Measurements from ENCODE around the gene FAM72D.
"Not testable (repeated sequence)": the region's sequence is repeated elsewhere in the genome, so short reads cannot be mapped to it uniquely, and the experiment has no call there.

FAM72D gene

DNA sequence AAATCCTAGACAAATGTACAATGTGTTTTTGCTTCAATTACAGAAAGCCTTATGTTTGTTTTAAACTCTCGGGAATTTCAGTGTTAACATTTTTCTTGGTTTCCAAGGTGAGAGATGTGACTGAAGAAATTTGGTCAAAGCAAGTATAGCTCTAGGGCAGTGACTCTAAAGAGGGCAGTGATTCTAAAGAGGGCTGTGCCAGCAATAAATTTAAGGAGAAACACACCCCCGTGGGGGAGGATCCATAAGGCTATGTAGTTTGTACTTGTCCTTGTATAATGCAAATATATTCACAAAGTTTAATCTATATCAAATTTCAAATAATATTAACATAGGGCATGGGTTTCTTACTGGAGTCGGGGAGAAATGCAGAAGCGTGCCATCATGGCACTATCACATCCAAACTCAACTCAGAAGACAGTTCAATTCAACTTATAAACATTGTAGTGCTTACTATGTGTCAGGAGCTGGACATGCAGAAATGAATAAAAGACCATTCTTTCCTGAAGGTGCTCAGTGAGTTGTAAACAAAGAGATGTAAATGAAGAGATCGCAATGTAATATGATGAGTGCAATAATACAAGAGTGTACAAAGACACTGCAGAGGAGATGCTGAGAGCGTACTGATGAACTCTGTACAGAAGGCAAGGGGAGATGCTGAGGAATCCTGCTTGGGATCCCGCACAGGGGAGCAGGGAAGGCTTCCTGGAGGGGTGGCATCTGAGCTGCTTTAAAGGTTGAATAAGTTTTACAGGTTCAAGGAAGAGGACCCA is 13.1 kb upstream of the FAM72D start:
- not testable (repeated sequence) for DNase-seq (ENCODE audit: low read depth in 2 of 2)

DNA sequence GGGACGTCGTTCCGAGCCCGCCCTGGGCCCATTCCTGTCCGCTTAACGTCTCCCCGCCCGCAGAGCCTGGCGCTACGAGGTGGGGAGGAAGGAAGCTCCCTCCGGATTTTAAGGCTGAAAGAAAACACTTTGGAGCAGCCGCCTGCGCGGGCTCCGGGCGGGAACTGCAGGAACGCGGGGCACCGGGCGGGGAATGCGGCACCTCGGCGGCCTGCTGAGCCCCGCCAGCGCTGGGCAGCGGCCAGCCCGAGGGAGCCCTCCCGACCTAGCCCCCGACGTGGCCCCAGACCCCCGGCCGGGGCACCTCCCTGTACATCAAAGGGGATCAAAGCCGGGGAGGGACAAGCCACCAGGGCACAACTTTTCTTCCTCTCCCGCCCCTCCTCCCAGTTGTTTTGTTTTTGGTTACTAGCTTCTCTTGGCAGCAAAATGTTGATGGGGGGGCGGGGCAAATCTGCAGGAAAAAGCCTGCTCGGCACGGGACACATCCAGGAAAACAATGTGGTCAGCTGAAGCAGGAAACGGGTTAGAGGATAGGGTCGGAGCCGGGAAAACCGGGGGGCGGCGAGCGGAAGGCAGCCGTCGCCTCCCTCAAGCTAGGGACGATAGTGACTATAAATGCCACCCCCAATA is 2.1 kb upstream of the FAM72D start:
- peak in 1 of 2 donors; percentile 3 for DNase-seq (ENCODE audit: low read depth in 2 of 2)

DNA sequence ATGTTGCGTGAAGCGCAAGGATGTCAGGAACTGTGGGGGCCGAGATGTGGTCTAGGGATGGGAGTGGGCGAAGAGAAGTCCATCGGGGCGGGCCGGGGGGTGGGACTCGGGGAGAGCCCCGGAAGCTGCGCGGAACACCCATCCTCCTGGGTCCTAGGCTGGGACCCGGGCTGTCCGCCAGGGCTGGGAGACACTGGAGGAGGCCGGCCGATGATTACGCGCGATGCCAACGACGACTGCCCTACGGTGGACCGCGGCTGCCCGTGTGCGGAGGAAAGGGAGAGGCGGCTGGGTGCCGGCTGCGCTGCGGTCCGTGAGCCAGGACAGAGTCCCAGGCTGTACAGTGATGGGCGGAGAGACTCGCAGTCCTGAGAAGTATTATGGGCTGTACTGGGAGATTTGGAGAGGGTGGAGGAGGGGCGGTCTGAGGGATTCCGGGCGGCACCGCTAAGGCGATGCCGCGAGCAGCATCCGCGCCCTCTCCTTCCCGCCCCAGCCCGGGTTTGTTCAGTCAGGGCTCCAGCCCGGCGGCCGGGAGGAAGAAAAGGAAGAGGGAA is 1.0 kb upstream of the FAM72D start:
- DNase-seq (ENCODE audit: low read depth in 2 of 2): peak in 1 of 2 donors; percentile 0

DNA sequence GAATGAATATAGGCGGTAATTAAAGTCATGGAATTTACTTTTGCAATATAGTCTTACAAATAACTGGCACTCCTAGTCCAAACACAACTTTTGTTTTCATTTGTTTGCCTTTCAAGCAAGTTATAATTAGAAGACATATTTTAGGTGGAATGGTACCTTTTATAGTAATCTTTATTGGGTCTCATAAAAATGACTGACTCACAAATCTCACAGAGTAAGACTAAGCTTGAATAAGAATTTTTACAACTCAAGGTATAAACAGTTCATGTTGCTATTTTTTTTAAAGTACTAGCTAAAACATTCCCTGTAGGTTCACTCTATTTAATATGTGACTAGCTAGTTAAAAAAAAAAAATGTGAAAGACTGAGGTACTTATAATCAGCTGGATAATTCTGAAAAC is 6.0 kb downstream of the FAM72D start:
- not testable (repeated sequence) for DNase-seq (ENCODE audit: low read depth in 2 of 2)

DNA sequence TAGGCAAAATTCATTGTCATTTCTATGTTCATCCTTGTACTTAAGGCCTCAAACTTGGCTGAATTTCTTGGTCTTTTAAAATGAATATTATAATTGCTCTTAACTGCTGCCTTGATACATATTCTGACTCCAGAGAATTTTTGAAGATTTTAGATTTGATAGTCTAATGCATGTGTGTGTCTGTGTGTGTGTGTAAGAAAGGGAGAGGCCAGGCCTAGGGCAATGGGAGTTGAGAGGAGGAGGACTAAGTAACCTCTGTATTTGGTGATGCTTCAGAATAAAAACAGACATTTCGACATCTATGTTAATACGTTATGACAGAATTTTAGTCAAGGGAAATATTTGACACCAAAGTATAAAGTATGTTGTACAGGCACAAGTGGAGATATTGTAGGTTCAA is 7.5 kb downstream of the FAM72D start:
- not testable (repeated sequence) for DNase-seq (ENCODE audit: low read depth in 2 of 2)

DNA sequence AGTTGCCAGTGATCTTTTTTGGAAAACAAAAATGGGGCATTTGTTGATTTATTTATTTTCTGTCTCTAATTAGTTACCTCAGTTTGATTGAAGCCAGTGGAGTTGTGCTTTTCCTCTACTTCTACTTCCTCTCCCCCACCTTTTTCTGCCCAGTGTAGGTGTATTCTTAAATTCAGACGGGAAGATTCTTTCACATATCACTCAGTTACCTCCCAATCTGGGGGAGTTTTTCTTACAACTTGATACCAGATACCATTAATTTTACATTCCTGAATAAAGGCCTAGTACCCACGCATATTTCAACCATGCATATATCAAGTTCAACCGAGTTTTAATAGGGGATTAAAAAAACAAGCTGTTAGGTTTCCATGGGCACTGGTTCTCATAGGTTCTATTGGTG is 15.9 kb downstream of the FAM72D start:
- DNase-seq (ENCODE audit: low read depth in 2 of 2): not testable (repeated sequence)

DNA sequence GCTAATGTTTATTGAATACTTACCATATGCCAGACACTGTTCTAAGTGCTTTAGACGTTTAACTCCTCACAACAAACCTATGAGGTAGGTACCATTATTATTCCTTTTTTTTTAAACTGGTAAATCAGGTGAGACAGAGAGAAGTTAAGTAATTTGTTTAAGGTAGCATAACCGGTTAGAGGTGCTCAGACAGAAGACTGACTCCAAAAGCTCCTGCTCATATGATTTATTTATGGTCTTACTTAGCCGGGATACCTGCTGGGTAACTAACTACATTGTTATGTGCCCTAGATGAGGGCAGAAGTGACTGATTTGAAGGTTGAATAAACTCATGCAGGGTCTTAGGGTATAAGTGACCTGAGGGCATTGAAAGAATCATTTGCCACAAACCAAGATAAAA is 16.9 kb downstream of the FAM72D start:
- DNase-seq (ENCODE audit: low read depth in 2 of 2): not testable (repeated sequence)

DNA sequence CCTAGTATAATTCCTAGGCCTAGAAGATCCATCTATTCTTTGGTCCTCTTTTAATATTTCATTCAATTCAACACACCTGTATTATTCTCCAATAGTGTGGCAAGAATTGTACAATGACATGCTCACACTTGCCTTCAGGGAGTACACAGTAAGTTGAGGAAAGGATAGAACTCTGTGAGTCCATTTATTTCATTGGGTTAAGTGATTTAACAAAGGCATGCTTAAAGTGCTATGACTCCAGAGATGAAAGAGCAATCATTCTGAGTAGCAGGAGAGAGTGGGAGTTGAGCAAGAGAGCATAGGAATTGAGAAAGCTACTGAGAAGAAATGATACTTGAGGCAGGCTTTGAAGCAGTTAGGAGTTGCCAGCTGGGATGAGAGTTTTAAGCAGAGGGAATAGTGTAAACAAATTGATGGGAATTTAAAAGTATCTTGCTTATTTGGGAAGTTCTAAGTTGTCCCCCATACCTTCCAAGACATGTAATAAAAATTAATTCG is 18.8 kb downstream of the FAM72D start:
- DNase-seq (ENCODE audit: low read depth in 2 of 2): not testable (repeated sequence)

DNA sequence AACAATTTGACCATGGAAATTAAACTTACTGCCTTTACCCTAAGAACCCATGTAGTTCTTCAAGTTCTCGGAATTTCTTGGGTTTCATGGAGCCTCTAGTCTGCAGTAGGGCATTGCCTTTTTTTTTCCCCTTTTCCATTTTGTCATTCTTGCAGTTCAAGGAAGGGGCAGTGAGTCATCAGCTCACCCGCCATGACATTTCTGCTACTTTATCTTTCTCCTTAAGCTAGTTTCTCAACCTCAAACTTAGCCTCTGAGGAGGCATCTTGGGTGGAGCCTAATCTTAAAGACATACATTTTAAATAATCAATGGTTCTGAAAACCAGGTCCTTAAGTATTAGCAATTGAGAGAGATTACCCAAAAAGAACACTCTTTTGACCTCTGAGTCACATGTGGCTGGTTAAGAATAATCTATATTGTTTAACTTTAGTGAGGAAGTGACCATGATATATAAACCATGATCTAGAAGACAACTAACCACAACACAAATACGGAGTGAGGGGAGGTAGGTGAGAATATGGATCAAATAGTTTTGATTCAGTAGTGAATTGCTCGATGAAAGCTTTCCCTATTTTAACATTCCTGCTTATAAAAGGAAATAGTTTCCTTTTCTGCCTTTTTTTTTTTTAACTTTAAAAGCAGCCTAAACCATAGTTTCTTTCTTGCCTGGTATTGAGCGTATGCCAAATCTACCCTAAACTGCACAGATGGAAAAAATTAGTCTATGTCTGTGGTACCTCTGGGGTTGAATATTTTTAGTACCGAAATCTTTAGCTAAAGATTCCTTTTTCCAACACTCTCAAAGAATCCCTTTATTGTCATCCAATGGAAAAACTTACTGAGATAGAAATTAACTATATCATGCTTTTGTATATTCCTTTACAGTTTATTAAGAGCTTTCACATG is 20.1 kb downstream of the FAM72D start:
- not testable (repeated sequence) for DNase-seq (ENCODE audit: low read depth in 2 of 2)

DNA sequence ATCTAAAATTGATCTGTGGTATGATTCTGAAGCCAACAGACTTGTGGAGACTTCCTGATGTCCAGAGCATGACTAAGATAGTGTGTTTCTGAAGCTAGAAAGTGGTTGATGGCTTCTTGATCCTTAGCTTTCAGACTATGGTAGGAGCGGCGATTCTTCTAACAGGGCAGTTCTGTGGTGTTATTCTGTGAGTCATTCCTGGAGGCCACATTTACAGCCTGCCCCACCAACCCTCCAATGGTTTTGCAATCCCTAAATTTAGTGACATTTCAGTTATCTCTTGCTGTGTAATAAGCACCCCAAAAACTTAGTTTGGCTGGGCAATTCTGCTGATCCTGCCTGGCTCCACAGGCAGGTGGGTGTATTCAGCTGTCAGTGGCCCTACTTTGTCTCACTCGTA is 24.1 kb downstream of the FAM72D start:
- not testable (repeated sequence) for DNase-seq (ENCODE audit: low read depth in 2 of 2)

DNA sequence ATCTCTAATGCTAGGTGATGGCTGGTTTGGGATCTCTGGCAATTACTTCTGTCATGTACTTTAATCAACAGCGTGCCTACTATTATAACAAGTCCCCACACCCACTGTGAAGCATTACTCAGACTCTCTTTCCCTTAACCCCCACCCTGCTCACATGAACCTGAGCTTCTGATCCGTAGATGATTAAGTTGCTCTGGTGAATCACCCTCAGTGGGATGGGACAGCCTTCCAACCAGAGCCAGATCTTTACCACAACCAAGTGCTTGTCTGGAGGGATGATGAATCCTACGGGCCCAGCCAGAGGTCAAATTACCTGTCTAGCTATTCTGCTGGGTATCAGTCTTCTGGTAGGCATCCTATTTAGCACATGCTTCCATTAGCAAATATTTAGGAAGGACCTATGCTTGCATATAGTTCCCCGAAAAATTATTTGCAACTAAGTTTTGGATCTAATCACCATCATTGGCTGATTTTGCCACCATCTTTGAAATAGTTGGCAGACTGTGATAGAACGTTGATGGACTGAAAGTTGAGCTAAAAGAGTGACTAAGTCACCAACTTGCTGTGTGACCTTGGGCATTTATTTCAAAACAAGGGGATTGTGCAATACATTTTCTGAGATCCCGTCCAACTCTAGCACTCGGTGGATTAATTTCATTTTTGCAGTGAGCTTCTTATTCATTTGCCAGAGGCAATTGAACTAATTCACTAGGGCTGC is 26.7 kb downstream of the FAM72D start:
- DNase-seq (ENCODE audit: low read depth in 2 of 2): not testable (repeated sequence)

DNA sequence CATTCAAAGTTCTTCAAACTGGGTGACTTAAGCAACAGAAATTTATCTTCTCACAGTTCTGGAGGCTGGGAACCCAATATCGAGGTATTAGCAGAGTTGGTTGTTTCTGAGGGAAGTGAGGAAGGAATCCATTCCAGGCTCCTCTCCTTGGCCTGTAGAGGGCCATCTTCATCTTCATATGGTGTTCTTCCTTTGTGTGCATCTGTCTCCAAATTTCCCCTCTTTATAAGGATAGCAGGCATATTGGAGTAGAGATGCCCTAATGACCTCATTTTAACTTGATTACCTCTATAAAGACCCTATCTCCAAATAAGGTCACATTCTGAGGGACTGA is 27.3 kb downstream of the FAM72D start:
- DNase-seq (ENCODE audit: low read depth in 2 of 2): not testable (repeated sequence)

DNA sequence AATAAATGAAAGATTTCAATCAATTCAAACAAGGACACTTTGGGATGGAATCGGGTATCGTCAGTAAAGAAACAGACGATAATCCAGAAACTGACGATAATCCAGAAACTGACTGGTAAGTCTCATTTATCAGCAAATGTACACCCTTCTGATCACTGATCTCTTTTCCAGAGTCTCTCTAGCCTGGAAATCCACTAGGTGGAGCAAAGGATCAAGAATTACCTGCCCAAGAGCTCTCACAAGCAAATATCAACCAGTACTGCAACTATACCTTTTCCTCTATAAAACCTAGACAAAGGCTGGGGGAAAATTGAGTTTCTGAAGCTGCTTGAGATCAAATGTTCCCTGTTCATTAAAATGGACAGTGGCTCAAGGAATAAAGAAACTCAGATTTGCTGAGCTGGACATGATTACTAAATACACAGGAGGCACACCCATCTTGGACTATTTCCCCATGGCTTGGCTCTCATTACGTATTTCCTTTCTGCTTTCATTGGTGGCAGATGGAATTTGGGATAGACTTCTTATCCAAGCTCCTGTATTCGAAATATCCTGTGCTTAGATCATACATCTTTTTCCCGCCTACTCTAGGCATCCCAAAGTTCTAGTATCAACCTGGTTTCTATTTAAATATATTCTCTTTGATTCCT is 28.3 kb downstream of the FAM72D start:
- DNase-seq (ENCODE audit: low read depth in 2 of 2): not testable (repeated sequence)

DNA sequence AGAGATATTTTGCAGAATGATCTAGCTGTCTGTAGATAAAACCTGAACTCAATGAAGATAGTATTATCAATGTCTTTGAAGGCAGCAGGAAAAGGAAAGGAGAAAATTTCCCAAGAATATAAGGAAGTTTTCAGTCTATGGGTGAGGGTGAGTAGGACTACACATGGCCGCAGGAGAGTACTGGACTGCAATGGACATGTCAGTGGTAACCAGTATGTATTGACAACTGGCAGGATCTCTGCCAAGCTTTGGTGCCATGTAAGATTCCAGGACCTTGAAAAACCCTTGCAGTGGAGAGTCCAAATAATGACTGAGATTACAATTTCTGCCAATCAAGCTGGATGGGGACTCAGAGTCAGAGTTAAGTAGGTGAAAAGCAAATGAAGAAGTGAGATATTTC is 29.3 kb downstream of the FAM72D start:
- not testable (repeated sequence) for DNase-seq (ENCODE audit: low read depth in 2 of 2)

DNA sequence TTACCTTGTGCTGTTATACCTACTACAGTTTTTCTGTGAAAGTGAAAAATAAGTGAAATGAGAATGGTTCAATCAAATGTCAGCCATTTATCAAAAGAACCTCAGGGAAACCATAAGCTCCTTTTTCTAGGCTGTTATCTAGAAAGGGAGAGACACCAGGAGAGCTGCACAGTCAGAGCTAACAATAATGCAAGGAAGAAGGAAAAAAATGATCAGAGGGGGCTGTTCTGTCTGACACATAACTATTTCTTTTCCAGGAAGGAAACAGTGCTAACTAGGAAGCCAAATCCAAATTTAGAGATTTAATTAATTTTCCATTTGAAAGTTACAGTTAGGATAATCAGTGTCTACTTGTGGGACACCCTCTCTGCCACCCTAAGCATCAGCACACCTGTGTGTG is 31.4 kb downstream of the FAM72D start:
- DNase-seq (ENCODE audit: low read depth in 2 of 2): not testable (repeated sequence)

DNA sequence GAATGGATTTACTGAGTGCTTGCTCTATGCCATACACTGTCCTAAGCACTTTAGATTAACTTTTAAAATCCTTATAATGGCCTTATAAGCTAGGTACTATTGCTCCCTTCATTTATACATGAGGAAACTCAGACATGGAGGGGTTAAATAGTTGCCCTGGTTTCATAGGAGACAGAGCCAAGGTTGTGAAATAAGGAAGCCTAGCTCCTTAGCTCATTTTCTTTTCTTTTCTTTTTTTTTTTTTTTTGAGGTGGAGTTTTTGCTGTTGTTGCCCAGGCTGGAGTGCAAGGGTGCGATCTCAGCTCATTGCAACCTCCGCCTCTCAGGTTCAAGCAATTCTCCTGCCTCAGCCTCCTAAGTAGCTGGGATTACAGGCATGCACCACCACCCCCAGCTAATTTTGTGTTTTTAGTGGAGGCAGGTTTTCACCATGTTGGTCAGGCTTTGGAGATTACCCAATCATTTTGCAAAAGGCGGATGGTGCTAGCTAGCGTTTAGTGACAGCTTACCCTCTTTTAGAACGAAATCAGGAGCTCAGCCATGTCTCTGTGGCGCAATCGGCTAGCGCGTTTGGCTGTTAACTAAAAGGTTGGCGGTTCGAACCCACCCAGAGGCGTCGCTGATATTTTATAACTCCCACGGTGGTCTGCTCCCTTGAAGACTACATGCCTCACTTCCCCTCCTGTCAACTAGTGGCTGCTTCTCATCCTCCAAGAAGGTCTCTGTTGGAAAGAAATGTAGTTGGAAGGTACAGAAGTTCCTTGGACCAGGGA is 33.1 kb downstream of the FAM72D start:
- not testable (repeated sequence) for DNase-seq (ENCODE audit: low read depth in 2 of 2)

DNA sequence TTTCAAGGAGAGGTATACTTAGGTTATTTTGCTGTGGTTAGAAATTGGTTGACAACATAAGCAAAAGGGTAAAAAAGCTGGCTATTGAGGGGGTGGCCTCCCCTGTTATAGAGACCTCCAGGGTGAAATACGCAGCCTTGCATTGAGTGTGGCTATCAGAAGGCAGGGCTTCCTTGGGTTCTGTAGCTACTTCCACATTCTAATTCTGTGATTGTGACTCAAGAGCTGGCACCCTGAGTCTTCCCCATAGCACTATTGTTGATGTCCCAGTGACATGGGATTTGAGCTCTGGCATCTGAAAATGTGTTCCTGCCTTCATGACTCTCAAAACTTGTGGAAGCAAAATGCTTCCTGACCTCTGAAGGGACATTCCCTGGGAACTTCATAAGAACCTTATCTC is 38.7 kb downstream of the FAM72D start:
- not testable (repeated sequence) for DNase-seq (ENCODE audit: low read depth in 2 of 2)

DNA sequence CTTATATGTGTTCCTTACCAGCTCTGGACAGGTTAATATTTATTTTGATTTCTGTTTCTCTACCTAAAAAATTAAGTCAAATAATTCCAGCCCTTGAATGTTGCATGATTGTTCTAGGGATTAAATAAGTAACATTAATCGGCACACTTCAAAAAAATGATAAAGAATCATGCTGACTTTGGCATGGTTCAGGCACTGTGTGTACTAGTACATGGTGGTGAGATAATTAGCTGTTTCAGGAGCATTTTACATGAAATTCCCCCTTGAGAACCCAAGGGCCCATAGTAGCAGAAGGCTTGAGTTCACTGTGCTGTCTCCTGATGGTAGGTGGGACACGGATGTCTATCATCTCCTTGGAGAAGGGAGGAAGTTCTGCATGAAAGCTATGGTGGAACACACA is 44.8 kb downstream of the FAM72D start:
- DNase-seq (ENCODE audit: low read depth in 2 of 2): not testable (repeated sequence)

DNA sequence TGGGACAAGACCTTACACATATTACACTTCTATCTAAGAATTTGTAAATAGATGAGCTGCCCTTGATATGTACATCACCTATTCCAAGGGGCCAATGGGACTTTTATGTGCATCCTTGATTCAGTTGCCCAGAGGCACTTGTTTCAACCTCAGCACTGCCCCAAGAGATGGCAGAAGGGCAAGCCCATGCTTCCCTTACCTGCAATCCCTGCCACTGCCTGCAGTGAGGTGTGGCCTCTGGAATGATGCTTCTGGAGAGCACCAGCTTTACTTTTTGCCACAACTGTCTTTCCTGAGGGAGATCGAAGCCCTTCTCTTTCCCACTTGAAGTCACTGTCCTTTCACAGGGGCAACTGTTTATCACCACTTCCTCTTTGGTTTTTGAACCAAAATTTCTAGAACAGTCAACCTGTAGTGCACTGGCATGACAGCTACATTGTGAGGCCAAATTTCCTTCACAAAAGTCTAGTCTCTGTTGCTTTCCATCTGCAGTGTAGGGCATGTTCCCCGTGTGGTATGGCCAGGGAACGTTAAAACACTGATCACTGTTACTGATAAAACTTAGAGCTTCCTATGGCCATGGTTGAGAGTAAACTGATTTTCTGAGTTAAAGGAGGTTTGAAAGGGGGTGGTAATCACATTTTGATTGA is 48.6 kb downstream of the FAM72D start:
- DNase-seq (ENCODE audit: low read depth in 2 of 2): not testable (repeated sequence)

Measured in stimulated activated CD4-positive, alpha-beta T cell treated with anti-CD3 and anti-CD28 coated beads, Interleukin-1b, Interleukin-23, amount 100 ng/mL, for 4 hours (primary cell).